GM10248 (cell line): ENCODE measurements around the gene SKAP2.

Experiments
- CTCF ChIA-PET: fragments of 300-600 bp; sonication (Branson Sonifier 250); formaldehyde crosslinking; extraction: SDS; loops from one replicate; lab custom pipeline; 2021; ENCODE audit warnings: antibody characterized with exemption; lab: Yijun Ruan, JAX
- POLR2A ChIA-PET: fragments of 350-650 bp; sonication (Branson Sonifier 250); formaldehyde crosslinking; extraction: SDS; loops from one replicate; lab custom pipeline; 2020; ENCODE audit warnings: antibody characterized with exemption; lab: Yijun Ruan, JAX
- DNase-seq: peaks from one replicate; pipeline ENCODE4 v3.0.0; 2012; ENCODE audit errors: extremely low spot score
- CTCF ChIP-seq: IDR thresholded peaks from 2 replicates; pipeline ENCODE4 v1.5.1; 2012; ENCODE audit warnings: mild to moderate bottlenecking, low read depth; ENCODE audit errors: extremely low read depth, missing control alignments, control extremely low read depth

The SKAP2 gene

GRCh38 chr7:26639695-26640094, 224.7 kb downstream of the SKAP2 start:
- CTCF ChIA-PET, result no interaction called here
- TF ChIP-seq CTCF, result no peak
- DNase-seq, result no peak
- POLR2A ChIA-PET, result no interaction called here

GRCh38 chr7:26639111-26639510, 225.3 kb downstream of the SKAP2 start:
- no peak for DNase-seq
- ChIA-PET POLR2A (no interaction called here), CTCF (no interaction called here)
- TF ChIP-seq CTCF, result no peak

GRCh38 chr7:26638140-26638539, 226.2 kb downstream of the SKAP2 start:
- POLR2A ChIA-PET, result no interaction called here

GRCh38 chr7:26637610-26638009, 226.8 kb downstream of the SKAP2 start:
- CTCF ChIA-PET, result interaction anchor here (1.6 kb wide), 1 partner anchor 523 kb away, joined by 4 read pairs; no protein-coding TSS in a partner anchor
- no peak for DNase-seq
- POLR2A ChIA-PET, result no interaction called here
- no peak for TF ChIP-seq CTCF

More at GRCh38 chr7:26638140-26638539, 226.2 kb downstream of the SKAP2 start:
- CTCF ChIA-PET, result no interaction called here
- no peak for DNase-seq
- no peak for TF ChIP-seq CTCF

- TF ChIP-seq CTCF, result no peak
- POLR2A ChIA-PET, result no interaction called here
- DNase-seq, result no peak
- CTCF ChIA-PET, result interaction anchor here (1.1 to 1.6 kb wide), 3 partner anchors 10 to 524 kb away, joined by 3 to 4 read pairs (median 4); no protein-coding TSS in a partner anchor
These were observed 227.6 kb downstream of the SKAP2 start for GRCh38 chr7:26636808-26637207.

- CTCF ChIA-PET, result no interaction called here
- POLR2A ChIA-PET, result no interaction called here
- TF ChIP-seq CTCF, result no peak
- no peak for DNase-seq
These were observed 230.8 kb downstream of the SKAP2 start for GRCh38 chr7:26633557-26633956.
